ENCODE results near the gene SNRPA1. TPM values are rescaled to one million over a fixed set of nuclear protein-coding genes. Genes with fewer than 3 reads are reported as not detected.

The SNRPA1 gene
- total RNA-seq, 2 experiments from 2014 or later, result 214 to 222 TPM

GRCh38 chr15:101250341-101250831 is 44.7 kb downstream of the SNRPA1 start:
- Mint-ChIP-seq H3K4me3 (peak overlapping the region; percentile 96), H3K36me3 (ENCODE audit: low read depth) (peaks cover 11% of the 10 kb centered on the region), H3K27ac (peak overlapping the region; percentile 89), H3K9me3 (no peaks in the 10 kb centered on the region), H3K27me3 (no peaks in the 10 kb centered on the region), H3K4me1 (ENCODE audit: low read depth) (peaks cover 55% of the 10 kb centered on the region)
- H3K27me3 ChIP-seq (ENCODE audit: control insufficient read depth in 1 of 2, insufficient read depth in 2 of 2, low read length in 2 of 2), result no peaks in the 10 kb centered on the region
- H3K4me1 ChIP-seq (ENCODE audit: insufficient read depth, low read length), result peaks cover 31% of the 10 kb centered on the region
- intact Hi-C loops (cut with DNase I, micrococcal nuclease), result loop anchor here (5.0 to 10.0 kb wide), 3 partner anchors 123 to 1326 kb away; partner anchors contain the start of genes ASB7 (in 1 of the 2) and LINS1 (in 1 of the 2)
- DNase-seq (no peak), ATAC-seq (ENCODE audit: poor library complexity) (no peak)
- no peaks in the 10 kb centered on the region for H3K9me3 ChIP-seq (ENCODE audit: control insufficient read depth in 1 of 2, insufficient read depth in 1 of 2, low read length in 2 of 2)
- CTCF ChIA-PET, result interaction anchor here (1.8 to 3.3 kb wide), 2 partner anchors 9 to 242 kb away, joined by 7 to 20 read pairs; no protein-coding TSS in a partner anchor
- peak overlapping the region; percentile 66 for H3K4me3 ChIP-seq (ENCODE audit: low read length)
- no peak for TF ChIP-seq CTCF (IDR thresholded peaks at IDR 0.05)
- POLR2A ChIA-PET, result interaction anchor here (3.3 kb wide), 1 partner anchor 9 kb away, joined by 43 read pairs; no protein-coding TSS in a partner anchor
- H3K27ac ChIP-seq (ENCODE audit: low read depth in 1 of 2, low read length in 2 of 2), result no peak overlapping the region
- H3K36me3 ChIP-seq (ENCODE audit: insufficient read depth, low read length), result no peaks in the 10 kb centered on the region

- H3K4me1 ChIP-seq (ENCODE audit: insufficient read depth, low read length), result peaks cover 49% of the 10 kb centered on the region
- no peak for TF ChIP-seq CTCF (IDR thresholded peaks at IDR 0.05)
- ATAC-seq (ENCODE audit: poor library complexity), result no peak
- no peak for DNase-seq
- H3K9me3 ChIP-seq (ENCODE audit: control insufficient read depth in 1 of 2, insufficient read depth in 1 of 2, low read length in 2 of 2), result no peaks in the 10 kb centered on the region
- H3K4me1 Mint-ChIP-seq (ENCODE audit: low read depth), result peaks cover 77% of the 10 kb centered on the region
- no peaks in the 10 kb centered on the region for H3K27me3 ChIP-seq (ENCODE audit: control insufficient read depth in 1 of 2, insufficient read depth in 2 of 2, low read length in 2 of 2)
- peak overlapping the region; percentile 57 for H3K4me3 Mint-ChIP-seq
- H3K27ac ChIP-seq (ENCODE audit: low read depth in 1 of 2, low read length in 2 of 2), result no peak overlapping the region
- peak overlapping the region; percentile 19 for H3K27ac Mint-ChIP-seq
- peaks cover 11% of the 10 kb centered on the region for H3K36me3 Mint-ChIP-seq (ENCODE audit: low read depth)
- H3K9me3 Mint-ChIP-seq, result no peaks in the 10 kb centered on the region
- ChIA-PET CTCF (interaction anchor here (0.8 kb wide), 1 partner anchor 240 kb away, joined by 3 read pairs; no protein-coding TSS in a partner anchor), POLR2A (interaction anchor here (0.8 kb wide), 1 partner anchor 8 kb away, joined by 3 read pairs; no protein-coding TSS in a partner anchor)
- no peak overlapping the region for H3K4me3 ChIP-seq (ENCODE audit: low read length)
- no peaks in the 10 kb centered on the region for H3K27me3 Mint-ChIP-seq
- intact Hi-C loops (cut with DNase I, micrococcal nuclease), result no loop called here
- no peaks in the 10 kb centered on the region for H3K36me3 ChIP-seq (ENCODE audit: insufficient read depth, low read length)
Observed at GRCh38 chr15:101248274-101248673, 46.8 kb downstream of the SNRPA1 start.

- Mint-ChIP-seq H3K4me3 (peak overlapping the region; percentile 1), H3K27ac (peak overlapping the region; percentile 19), H3K4me1 (ENCODE audit: low read depth) (peaks cover 78% of the 10 kb centered on the region), H3K9me3 (no peaks in the 10 kb centered on the region), H3K36me3 (ENCODE audit: low read depth) (peaks cover 6% of the 10 kb centered on the region), H3K27me3 (no peaks in the 10 kb centered on the region)
- no peak overlapping the region for H3K27ac ChIP-seq (ENCODE audit: low read depth in 1 of 2, low read length in 2 of 2)
- no peaks in the 10 kb centered on the region for H3K36me3 ChIP-seq (ENCODE audit: insufficient read depth, low read length)
- DNase-seq (no peak), ATAC-seq (ENCODE audit: poor library complexity) (no peak)
- no peak for TF ChIP-seq CTCF (IDR thresholded peaks at IDR 0.05)
- H3K4me1 ChIP-seq (ENCODE audit: insufficient read depth, low read length), result peaks cover 56% of the 10 kb centered on the region
- no peak overlapping the region for H3K4me3 ChIP-seq (ENCODE audit: low read length)
- no peaks in the 10 kb centered on the region for H3K9me3 ChIP-seq (ENCODE audit: control insufficient read depth in 1 of 2, insufficient read depth in 1 of 2, low read length in 2 of 2)
- ChIA-PET POLR2A (interaction anchor here (0.5 kb wide), 1 partner anchor 11 kb away, joined by 3 read pairs; no protein-coding TSS in a partner anchor), CTCF (interaction anchor here (0.8 to 1.8 kb wide), 2 partner anchors 11 to 238 kb away, joined by 3 to 5 read pairs; no protein-coding TSS in a partner anchor)
- intact Hi-C loops (cut with DNase I, micrococcal nuclease), result no loop called here
- no peaks in the 10 kb centered on the region for H3K27me3 ChIP-seq (ENCODE audit: control insufficient read depth in 1 of 2, insufficient read depth in 2 of 2, low read length in 2 of 2)
Observed at GRCh38 chr15:101246824-101247745, 48.0 kb downstream of the SNRPA1 start.
